Thoracic aorta (tissue), 2 donors: ENCODE data around the gene EBF3. TPM values are rescaled to one million over a fixed set of nuclear protein-coding genes. Genes with fewer than 3 reads are reported as not detected.
A peak's percentile ranks its signal among the peaks of the same experiment; 100 is the strongest.

Experiments used
- ATAC-seq: fragments of 150-250 bp; one replicate; pipeline ENCODE4 v1.8.0; 2017; ENCODE audit warnings: low read depth; ENCODE audit not compliant: insufficient number of reproducible peaks, low FRiP score
- DNase-seq: peaks from one replicate; pipeline ENCODE4 v3.0.0-alpha.2; 2020; ENCODE audit warnings: low spot score
- H3K27ac ChIP-seq, 2 donors: fragments of 200-600 bp; sonication (generic); 1 replicate in 1 of 2; 2 replicates in 1 of 2; pipeline ENCODE4 v1.5.1; 2016; ENCODE audit warnings: mild to moderate bottlenecking in 2 of 2, moderate library complexity in 2 of 2
- H3K27me3 ChIP-seq: fragments of 200-600 bp; sonication (generic); replicated peaks from 2 replicates; pipeline ENCODE4 v1.6.0; 2016; ENCODE audit warnings: mild to moderate bottlenecking; ENCODE audit not compliant: insufficient read depth
- H3K36me3 ChIP-seq: fragments of 200-600 bp; sonication (generic); one replicate; pipeline ENCODE4 v1.5.1; 2016
- H3K4me1 ChIP-seq, 2 donors: fragments of 200-600 bp; sonication (generic); 1 replicate in 1 of 2; 2 replicates in 1 of 2; pipeline versions ENCODE4 v1.5.1 to v1.6.0; 2016; ENCODE audit warnings: low read depth in 2 of 2, mild to moderate bottlenecking in 1 of 2; ENCODE audit not compliant: control insufficient read depth in 1 of 2
- H3K4me3 ChIP-seq: fragments of 200-600 bp; sonication (generic); 2 replicates; pipeline ENCODE4 v1.5.1; 2016; ENCODE audit warnings: mild to moderate bottlenecking
- H3K9me3 ChIP-seq: fragments of 200-600 bp; sonication (generic); 2 replicates; pipeline ENCODE4 v1.5.1; 2016
- total RNA-seq, 2 donors: library from RNA; depleted of rRNA; stranded (reverse); fragments of >200 nt; gene quantifications; one replicate each; pipeline versions ENCODE4 v1.1.0 to v1.2.3, GENCODE V29; 2016
- TF ChIP-seq, protein P1 (sequence below): fragments of 200-600 bp; sonication (generic); IDR thresholded peaks from one replicate; pipeline ENCODE4 v1.5.1; 2019; ENCODE audit warnings: antibody characterized with exemption

Gene EBF3
- total RNA-seq, 2 donors from 2014 or later, result 3.6 to 4.6 TPM

- Histone ChIP-seq H3K36me3 (no peaks in the 10 kb centered on the region), H3K27ac (no peak overlapping the region), H3K27me3 (no peaks in the 10 kb centered on the region), H3K4me1 (no peaks in the 10 kb centered on the region), H3K4me3 (no peak overlapping the region), H3K9me3 (no peaks in the 10 kb centered on the region)
- TF ChIP-seq, protein P1, sequence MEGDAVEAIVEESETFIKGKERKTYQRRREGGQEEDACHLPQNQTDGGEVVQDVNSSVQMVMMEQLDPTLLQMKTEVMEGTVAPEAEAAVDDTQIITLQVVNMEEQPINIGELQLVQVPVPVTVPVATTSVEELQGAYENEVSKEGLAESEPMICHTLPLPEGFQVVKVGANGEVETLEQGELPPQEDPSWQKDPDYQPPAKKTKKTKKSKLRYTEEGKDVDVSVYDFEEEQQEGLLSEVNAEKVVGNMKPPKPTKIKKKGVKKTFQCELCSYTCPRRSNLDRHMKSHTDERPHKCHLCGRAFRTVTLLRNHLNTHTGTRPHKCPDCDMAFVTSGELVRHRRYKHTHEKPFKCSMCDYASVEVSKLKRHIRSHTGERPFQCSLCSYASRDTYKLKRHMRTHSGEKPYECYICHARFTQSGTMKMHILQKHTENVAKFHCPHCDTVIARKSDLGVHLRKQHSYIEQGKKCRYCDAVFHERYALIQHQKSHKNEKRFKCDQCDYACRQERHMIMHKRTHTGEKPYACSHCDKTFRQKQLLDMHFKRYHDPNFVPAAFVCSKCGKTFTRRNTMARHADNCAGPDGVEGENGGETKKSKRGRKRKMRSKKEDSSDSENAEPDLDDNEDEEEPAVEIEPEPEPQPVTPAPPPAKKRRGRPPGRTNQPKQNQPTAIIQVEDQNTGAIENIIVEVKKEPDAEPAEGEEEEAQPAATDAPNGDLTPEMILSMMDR, result no peak
- DNase-seq (no peak), ATAC-seq (no peak)
Observed at GRCh38 chr10:129890170-129890569, 73.9 kb downstream of the EBF3 start.

GRCh38 chr10:129888784-129889616, 75.1 kb downstream of the EBF3 start:
- H3K4me3 ChIP-seq, result no peak overlapping the region
- H3K4me1 ChIP-seq, result no peaks in the 10 kb centered on the region
- no peaks in the 10 kb centered on the region for H3K36me3 ChIP-seq
- ATAC-seq, result no peak
- no peak for DNase-seq
- H3K9me3 ChIP-seq, result no peaks in the 10 kb centered on the region
- no peaks in the 10 kb centered on the region for H3K27me3 ChIP-seq
- TF ChIP-seq, protein P1, result peak; percentile 47
- H3K27ac ChIP-seq, result no peak overlapping the region

DNA sequence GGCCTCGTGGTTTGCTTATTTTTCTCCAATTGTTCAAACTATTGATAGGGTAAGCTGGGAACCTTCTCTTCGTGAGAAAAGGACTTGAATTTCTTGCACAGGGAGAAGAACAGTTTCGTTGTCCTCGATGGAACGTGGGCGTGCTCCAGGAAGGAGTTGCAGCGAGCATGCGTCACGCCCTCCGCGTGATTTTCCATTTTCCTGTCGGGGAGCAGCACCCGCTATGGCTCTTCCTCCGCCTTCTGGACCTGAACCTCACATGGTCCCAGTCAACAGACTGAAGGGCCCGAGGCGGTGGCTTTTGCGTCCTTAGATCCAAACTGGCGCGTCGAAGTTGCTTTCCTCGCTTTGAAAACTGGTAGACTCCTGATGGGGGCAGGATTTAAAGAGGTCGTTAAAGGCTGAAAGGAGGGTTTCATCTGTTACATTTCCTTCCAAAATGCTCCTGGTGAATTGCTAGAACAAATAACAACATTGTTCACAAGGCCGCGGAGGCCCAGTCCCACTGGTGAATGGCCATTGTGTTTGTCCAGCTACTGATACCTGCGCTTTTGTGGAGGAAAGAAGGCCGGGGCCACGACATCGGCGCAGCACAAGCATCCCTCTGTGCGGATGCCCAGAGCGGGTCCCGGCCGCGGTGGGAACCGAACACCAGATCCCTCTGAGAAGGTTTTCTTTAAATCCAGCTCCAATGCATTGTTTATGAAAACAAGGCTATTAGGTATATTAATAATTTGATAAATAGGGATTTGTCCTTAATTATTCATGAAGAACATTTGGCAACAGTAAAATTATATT, 75.9 kb downstream of the EBF3 start:
- Histone ChIP-seq H3K27ac (no peak overlapping the region), H3K9me3 (no peaks in the 10 kb centered on the region), H3K36me3 (no peaks in the 10 kb centered on the region), H3K4me3 (no peak overlapping the region), H3K4me1 (no peaks in the 10 kb centered on the region), H3K27me3 (no peaks in the 10 kb centered on the region)
- DNase-seq, result no peak
- no peak for ATAC-seq
- TF ChIP-seq, protein P1, result no peak

DNA sequence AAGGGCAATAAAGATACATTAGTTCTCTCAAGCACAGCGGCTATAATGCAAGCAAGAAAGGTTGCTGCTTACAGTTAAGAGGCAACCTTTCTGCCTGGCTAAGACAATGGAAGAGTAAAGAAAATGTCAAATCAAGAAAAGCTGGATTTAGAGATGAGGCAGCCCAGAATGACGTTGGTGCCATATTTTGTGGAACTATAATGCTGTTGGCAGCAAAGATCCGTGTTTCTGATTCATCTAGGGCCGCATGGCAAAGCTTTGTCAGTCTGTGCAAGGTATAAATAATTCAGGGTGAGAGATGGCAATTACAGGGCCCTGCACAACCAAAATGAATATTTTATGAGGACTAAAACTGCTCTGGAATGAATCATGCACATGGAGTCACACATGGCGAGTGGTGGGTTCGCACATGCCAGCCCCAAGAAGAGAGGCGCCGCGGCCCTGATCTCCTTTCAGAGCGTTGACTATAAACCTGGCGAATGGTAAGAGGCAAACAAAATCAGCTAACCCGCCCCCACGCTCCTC, 76.6 kb downstream of the EBF3 start:
- no peak for DNase-seq
- no peak for ATAC-seq
- H3K4me1 ChIP-seq, result no peaks in the 10 kb centered on the region
- no peaks in the 10 kb centered on the region for H3K36me3 ChIP-seq
- no peaks in the 10 kb centered on the region for H3K27me3 ChIP-seq
- no peak overlapping the region for H3K4me3 ChIP-seq
- no peaks in the 10 kb centered on the region for H3K9me3 ChIP-seq
- TF ChIP-seq, protein P1, result no peak
- no peak overlapping the region for H3K27ac ChIP-seq

GRCh38 chr10:129886263-129886662, 77.8 kb downstream of the EBF3 start:
- no peak overlapping the region for H3K4me3 ChIP-seq
- H3K36me3 ChIP-seq, result no peaks in the 10 kb centered on the region
- DNase-seq (no peak), ATAC-seq (no peak)
- TF ChIP-seq, protein P1, result no peak
- no peak overlapping the region for H3K27ac ChIP-seq
- H3K9me3 ChIP-seq, result no peaks in the 10 kb centered on the region
- H3K4me1 ChIP-seq, result no peaks in the 10 kb centered on the region
- H3K27me3 ChIP-seq, result no peaks in the 10 kb centered on the region
